NCI-H146 treated with DMSO at 0.1 percent for 48 hours (cell line): Measurements from ENCODE around the gene LITAF.
A peak's percentile ranks its signal among the peaks of the same experiment; 100 is the strongest.
"Not testable (repeated sequence)": the region's sequence is repeated elsewhere in the genome, so short reads cannot be mapped to it uniquely, and the experiment has no call there.

ENCODE experiments used
- DNase-seq: peaks from one replicate; lab custom pipeline; 2025; ENCODE audit not compliant: unreplicated experiment; lab: John Stamatoyannopoulos, UW

Gene LITAF

DNA sequence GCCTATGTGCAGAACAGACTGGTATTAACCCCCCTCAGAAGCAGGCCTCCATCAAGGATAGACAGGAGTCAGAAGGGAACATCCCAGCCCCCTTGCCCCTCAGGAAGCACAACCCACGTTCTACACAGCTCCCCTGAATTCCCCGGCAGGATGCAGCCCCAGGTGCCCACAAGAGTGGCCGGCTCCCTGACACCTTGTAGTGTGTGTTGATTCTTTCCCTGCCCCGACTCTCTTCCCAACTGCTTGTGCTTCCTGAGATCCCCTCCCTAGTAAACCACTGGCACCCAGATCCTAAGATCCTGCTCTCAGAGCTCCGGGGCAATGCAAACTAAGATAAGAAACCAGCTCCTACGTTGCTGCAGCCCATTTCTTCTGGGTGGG is 34.8 kb upstream of the LITAF start:
- DNase-seq, result no peak

GRCh38 chr16:11620243-11621003 is 33.7 kb upstream of the LITAF start:
- DNase-seq, result no peak

DNA sequence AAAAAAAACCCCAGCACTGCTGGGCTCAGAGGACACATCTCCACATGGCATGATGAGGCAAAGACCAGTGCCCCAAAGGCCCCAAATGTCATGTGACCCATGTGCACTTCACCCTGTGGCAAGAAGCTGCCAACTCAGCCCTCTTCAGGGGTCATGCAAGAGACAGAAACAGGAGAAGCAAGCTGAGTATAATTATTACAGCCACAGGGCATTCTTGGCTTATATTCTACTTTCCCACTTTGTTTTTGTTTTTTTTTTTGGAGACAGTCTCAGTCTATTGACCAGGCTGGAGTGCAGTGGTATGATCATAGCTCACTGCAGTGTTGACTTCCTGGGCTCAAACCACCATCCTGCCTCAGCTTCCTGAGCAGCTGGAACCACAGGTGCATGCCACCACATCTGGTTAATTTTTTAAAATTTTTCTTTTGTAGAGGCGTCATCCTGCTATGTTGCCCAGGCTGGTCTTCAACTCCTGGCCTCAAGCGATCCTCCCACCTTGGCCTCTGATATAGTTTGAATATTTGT is 32.7 kb upstream of the LITAF start:
- DNase-seq, result no peak

DNA sequence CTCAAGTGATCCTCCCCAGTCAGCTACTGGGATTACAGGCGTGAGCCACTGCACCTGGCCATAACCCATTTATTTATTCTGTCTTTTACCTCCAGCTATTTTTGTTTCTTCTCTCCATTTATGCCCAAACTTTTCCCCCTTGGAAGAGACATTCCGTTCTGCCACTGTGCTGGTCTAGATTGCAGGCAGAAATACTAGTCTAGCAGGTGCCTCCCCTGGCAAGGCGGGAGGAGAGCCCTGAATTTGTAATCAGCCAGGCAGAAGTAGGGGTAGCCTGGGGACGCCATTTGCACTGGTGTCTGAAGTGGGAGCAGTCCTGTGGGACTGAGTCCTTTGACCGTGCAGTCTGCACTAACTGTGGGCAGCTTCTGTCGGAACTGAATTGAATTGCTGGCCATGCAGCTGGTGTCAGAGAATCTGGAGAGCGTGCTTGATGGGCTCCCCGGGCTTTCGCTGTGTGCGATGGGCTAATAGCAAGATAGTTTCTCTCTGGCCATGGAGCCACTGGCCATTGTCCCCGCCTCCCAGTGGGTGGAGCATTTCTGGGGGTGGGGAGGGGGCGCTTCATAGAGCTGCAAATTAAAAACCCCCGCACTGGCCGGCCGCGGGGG is 31.5 kb upstream of the LITAF start:
- no peak for DNase-seq

GRCh38 chr16:11615748-11616447 is 29.2 kb upstream of the LITAF start:
- no peak for DNase-seq

DNA sequence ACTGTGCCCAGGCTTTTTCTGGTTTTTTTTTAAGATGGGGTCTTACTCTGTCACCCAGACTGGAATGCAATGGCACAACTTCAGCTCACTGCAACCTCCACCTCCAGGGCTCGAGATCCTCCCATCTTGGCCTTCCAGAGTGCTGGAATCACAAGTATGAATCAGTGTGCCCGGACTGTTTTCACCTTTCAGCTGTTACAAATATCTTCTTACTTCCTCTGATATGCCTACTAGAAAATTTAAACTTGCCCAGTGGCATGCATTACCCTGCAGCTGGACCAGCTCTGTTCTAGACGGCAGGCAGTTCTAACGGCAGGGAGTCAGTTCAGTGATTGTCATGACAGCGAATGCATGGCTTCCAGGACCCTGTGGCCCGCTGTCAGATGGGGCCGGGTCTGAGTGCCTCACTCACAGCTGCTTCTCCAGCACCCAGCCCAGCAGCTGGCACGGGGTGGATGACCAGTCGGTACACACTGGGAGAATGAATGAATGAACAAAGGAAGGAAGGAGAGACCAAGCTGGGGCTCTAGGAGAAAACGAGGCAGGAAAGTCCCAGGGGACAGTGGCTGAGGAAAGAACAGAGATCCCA is 28.0 kb upstream of the LITAF start:
- DNase-seq, result no peak

GRCh38 chr16:11613381-11614303 is 26.9 kb upstream of the LITAF start:
- DNase-seq, result no peak

- DNase-seq, result no peak
These were observed 25.9 kb upstream of the LITAF start for GRCh38 chr16:11612665-11613025.

DNA sequence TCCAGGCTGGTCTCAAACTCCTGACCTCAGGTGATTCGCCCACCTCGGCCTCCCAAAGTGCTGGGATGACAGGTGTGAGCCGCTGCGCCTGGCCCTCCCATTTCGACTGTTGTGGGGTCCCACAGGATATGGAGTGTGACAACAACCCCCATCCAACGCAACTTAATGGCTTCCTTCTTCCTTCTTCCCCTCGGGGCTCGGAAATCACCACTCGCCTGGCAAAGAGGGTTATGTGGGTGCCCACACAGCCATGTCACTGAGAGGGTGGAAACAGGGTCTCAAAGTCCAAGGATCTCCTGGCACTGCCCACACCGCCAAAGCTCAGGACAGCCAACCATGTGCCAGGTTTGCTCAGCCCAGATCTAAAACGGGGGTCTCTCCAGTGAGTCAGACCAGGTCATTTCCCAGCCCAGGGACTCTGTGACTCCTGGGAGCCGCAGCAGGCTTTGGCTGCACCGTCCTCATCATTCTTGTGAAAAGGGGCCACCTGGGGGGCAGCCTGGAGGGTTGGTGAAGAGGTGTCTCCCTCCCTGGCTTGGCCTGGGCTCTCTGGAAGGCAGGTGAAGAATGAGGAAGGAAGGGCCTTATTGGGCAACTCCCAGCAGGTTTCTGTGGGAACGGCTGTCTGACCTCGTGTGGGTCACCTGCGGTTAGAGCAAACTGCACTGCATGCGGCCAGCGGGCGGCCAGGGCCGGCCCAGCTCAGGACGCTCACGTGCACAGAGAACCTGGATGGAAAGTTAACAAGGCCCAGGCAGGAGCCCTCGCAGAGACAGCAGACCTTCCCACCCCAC is 25.3 kb upstream of the LITAF start:
- DNase-seq, result peak; percentile 82

GRCh38 chr16:11610580-11610979 is 23.9 kb upstream of the LITAF start:
- no peak for DNase-seq

DNA sequence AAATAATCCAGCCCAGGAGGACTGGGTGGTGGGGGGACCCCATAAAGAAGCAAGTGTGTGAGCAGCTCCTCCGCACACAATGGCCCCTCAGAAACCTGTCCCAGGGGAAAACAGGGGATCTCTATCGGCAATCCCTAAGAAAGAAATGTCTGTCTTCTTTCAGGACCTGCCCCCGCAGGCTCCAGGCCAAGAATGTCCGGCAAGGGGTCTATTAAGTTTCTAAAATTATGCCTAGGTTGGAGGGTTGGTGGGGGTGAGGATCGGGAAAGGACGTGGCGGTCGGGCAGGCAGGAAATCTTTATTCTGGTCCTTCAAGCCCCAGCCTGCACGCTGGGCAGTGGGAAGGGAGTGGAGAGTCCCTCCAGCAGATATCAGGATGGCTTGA is 23.4 kb upstream of the LITAF start:
- no peak for DNase-seq

- DNase-seq, result no peak
These were observed 22.9 kb upstream of the LITAF start for GRCh38 chr16:11609474-11610120.

DNA sequence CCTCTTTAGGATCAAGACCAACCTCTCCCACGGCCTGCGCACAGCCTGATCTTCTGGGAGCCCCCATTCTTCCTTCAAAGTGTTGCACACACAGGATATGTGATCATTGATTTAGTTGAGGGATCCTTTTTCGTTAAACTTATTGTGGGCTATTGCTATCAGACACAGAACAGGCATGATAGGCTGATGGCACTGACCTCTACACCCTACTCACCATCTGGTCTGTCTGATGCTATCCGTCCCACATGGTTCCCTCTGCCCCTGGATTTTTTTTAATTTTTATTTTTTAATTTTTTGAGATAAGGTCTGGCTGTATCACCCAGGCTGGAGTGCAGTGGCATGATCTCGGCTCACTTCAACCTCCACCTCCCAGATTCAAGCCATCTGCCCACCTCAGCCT is 19.2 kb upstream of the LITAF start:
- DNase-seq, result no peak

DNA sequence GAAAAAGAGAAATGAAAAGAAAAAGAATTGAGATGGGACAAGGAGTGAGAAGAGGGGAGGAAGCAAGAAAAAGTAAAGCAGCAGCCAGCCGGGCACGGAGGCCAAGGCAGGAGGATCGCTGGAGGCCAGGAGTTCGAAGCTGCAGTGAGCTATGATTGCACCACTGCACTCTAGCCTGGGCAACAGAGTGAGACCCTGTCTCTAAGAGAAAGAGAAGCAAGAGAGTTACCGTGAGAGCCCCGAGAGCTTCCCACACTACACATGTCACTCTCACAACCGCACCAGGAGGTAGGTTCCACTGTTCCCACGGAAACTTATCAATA is 18.8 kb upstream of the LITAF start:
- no peak for DNase-seq

DNA sequence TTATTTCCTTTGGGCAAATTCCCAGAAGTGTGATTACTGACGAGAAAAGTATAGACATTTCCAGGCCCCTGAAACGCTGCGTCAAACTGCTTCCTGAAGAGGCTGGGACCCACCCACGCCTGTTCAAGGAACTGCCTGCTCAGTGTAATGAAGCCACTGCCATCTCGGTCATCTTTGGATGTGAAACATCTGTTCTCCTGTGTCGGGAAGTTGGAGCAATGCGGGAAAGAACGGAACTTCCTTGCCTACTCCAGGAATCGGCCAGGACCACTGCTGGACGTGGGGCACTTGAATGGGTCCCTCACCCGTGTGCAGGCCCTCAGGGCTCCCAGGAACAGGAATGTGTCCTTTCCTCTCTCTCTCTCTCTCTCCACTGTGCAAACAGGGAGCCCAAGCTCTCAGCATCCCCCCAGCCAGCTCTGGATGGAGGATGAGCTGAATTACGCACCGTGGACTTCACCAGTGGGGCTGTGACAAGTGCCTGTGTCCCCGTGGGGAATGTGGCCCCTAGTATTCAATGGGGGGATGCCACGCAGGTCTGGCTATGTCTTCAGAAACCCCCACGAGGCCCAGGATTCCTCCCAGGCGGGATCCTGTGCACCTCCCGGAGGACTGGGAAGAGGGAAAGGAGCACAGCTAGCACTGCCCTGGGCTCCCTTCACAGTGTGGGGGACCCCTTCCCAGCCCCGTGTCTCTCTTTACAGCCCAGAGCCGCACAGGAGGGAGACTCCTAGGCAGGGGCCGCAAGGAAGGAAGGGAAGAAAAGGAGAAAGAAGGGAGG is 18.3 kb upstream of the LITAF start:
- DNase-seq, result no peak

GRCh38 chr16:11604296-11604695 is 17.6 kb upstream of the LITAF start:
- not testable (repeated sequence) for DNase-seq

- DNase-seq, result no peak
These were observed 16.6 kb upstream of the LITAF start for GRCh38 chr16:11603331-11603750.

DNA sequence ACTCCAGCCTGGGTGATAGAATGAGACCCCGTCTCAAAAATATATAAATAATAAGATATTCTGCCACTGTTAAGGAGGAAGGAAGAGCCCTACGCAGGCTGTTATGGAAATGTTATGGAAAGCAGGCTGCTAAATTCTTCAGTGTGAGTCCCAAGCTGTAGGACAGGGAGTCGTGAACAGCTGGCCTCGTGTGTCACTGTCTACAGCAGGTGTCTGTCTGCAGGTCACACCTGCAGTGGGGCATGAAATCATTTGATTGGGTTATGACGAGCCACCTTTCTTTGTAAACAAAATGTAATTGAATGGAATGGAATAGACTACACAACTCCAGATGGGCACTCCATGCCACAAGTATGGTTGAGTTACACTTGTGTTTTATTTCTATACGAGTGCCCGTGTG is 15.6 kb upstream of the LITAF start:
- DNase-seq, result peak; percentile 88

DNA sequence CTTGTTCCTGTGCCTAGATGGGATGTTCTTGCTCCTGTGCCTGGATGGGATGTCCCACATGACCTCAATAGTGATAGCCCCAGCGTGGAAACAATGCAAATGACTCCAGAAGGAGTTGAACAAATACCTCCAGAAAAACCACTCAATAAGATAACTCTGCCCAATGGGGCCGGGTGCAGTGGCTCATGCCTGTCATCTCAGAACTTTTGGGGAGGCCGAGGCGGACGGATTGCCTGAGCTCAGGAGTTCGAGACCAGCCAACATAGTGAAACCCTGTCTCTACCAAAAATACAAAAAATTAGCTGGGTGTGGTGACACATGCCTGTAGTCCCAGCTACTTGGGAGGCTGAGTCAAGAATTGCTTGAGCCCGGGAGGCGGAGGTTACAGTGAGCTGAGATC is 15.2 kb upstream of the LITAF start:
- DNase-seq, result no peak
